ENCODE results near the gene CLCN5.

Gene CLCN5

GRCh38 chrX:49922291-49923241, at the start of gene CLCN5:
Gene CLCN5, plus strand, starts transcription at chrX:49922596. Its CDS starts 2,703 bp downstream, at chrX:49925299.
- FAIRE-seq = peak; percentile 57

DNA sequence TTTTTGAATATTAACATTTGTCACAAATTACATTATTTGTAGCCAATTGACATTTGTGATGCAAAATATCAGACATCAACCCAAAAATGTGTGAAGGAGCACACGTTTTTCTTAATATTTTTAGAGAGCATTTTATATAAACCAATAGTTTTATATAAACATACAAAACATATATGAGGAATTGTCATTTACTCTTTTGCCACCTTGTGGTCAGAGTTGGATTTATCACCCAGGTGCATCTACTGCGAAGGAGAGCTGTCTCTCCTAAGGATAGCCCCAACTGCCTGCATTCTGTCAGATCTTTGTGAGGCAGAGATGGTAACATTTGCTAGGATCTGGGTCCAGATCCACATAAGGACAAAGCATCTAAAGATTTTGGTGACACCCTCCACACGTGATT, 45.6 kb upstream of the CLCN5 start:
- peak; percentile 92 for FAIRE-seq

- FAIRE-seq = no peak
These were observed 44.8 kb upstream of the CLCN5 start for GRCh38 chrX:49877397-49878101.

DNA sequence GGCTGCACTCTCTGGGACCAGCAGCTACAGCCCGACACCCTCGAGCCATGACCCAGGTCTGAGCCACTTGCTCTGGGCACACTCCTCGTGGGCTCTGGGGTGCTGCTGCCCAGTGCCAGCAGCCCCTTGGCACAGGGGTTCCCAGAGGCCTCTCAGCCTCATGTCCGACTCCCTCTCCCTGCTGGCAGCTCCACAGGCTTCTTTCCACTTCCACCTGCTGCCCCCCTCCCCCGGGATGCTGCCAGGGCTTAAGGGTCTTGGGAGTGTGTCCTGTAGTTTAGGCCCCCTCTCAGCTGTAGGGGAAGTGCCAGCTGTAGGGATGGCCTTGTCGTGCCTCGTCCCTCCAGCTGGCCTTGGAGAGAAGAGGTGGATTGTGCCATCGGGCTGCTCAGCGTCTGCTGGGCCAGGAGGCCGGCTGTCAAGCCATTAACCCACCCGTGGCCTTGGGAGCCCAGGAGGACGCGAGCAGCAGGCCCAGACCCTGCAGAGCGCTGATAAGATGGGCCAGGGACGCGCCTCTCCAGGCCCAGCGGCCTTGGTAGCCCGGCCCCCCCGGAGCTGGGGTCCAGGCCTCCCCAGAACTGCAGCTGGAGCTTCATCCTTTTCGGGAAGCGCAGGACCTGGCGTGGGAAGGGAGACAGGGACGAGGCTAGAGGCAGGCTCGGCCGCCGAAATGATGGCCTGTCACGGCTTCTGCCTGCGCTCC, 44.1 kb upstream of the CLCN5 start:
- no peak for FAIRE-seq

- FAIRE-seq = no peak
These were observed 43.4 kb upstream of the CLCN5 start, which contains the start of gene USP27X for GRCh38 chrX:49878834-49879655. Gene USP27X, plus strand, starts transcription at chrX:49879484. Its CDS starts 824 bp downstream, at chrX:49880308.

DNA sequence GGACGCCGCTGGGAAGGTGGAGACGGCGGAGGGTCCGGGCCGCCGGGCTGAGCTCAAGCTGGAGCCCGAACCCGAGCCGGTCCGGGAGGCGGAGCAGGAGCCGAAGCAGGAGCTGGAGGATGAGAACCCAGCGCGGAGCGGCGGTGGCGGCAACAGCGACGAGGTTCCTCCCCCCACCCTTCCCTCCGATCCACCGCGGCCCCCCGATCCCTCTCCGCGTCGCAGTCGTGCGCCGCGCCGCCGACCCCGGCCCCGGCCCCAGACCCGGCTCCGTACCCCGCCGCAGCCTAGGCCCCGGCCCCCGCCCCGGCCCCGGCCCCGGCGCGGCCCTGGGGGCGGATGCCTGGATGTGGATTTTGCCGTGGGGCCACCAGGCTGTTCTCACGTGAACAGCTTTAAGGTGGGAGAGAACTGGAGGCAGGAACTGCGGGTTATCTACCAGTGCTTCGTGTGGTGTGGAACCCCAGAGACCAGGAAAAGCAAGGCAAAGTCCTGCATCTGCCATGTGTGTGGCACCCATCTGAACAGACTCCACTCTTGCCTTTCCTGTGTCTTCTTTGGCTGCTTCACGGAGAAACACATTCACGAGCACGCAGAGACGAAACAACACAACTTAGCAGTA, 42.6 kb upstream of the CLCN5 start:
- no peak for FAIRE-seq

GRCh38 chrX:49880668-49881067, 41.7 kb upstream of the CLCN5 start:
- no peak for FAIRE-seq

DNA sequence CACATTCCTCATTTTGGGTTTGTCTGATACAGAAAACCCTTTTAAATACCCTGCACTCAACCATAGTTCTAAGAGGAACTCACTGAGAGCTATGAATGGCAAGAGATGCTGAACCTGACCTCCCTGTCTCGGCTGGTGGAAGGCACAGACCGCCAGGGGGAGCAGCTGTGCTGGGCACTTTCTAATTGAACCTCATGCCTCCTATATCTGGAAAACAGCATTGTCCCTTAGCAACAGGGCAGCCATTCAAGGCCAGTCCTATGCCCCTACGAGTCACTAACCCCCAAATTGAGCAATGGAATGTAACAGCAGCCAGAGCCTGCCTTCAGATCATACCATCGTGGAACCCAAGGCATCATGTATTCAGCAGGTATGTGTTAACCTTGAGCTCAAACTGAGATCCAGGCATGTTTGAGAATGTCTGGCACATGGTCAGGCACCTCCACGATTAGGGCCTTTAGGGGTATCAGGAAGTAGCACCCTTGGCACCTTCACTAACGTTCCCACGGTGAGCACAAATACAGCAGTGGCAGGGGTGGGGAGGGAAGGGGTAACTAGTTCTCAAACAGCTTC, 38.0 kb upstream of the CLCN5 start:
- FAIRE-seq = peak; percentile 53

- FAIRE-seq = no peak
These were observed 29.9 kb upstream of the CLCN5 start for GRCh38 chrX:49892542-49892941.

DNA sequence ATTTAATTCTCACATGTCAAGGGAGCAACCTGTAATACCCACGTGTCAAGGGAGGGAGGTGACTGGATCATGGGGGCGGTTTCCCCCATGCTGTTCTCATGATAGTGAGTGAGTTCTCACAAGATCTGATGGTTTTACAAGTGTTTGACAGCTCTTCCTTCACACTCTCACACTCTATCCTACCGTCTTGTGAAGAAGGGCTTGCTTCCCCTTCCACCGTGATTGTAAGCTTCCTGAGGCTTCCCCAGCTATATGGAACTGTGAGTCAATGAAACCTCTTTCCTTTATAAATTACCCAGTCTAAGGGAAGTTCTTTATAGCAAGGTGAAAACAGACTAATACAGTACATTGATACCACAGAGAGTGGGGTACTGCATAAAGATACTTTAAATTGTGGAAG, 25.4 kb upstream of the CLCN5 start:
- no peak for FAIRE-seq

DNA sequence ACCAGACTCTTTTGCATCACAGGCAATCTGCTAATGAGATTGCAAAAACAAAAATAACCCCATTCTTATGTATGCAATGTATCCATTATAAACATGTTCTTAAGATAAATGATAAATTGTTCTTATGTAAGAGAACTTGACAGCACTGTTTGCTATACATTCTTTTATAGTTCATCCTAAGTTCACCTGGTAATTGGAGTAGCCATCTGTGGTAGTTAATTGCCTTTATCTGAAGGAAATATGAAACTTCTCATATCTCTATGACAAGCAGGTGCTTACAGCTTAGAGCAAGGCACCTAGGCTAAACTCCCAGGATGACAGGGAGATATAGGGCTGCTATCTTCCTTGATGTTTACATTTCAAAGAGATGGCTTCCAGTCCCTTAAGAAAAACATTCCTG, 21.3 kb upstream of the CLCN5 start:
- no peak for FAIRE-seq

GRCh38 chrX:49910344-49910743, 12.1 kb upstream of the CLCN5 start:
- no peak for FAIRE-seq

DNA sequence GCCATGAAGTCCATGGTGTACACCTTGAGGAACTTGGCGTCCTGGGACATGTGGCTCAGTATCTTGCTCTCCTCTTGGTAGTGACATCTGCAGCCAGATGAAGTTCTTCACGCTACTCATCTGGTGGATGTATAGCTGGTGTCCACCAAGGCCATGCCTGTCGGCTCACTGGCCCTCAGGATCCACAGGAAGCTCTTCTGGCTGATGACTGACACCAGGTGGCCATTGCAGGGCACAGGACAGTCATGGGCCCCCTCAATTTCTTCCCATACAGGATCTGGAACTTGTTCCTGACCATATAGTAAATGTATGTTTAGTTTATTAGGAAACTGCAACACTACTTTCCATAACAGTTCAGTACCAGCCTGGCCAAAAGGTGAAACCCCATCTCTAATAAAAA, 10.3 kb upstream of the CLCN5 start:
- no peak for FAIRE-seq

DNA sequence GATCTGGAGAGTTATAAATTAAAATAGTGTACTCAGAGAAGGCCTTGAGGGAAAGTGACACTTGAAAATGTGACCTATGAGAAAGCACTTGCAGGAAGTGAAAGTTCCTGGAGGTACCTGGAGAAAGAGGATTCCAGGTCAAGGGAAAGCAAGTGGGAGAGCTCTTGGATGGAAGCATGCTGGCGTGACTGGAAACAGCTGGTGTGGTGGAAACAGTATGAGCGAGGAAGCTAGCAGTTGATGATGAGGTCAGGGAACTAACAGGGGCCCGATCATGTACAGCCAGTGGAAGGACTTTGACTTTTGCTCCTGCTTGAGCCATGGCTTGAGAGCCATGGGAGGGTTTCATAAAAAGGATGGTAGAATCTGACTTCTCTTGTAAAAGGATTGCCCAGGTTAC, 9.5 kb upstream of the CLCN5 start:
- no peak for FAIRE-seq

GRCh38 chrX:49915361-49916222, 6.8 kb upstream of the CLCN5 start:
- peak; percentile 90 for FAIRE-seq

DNA sequence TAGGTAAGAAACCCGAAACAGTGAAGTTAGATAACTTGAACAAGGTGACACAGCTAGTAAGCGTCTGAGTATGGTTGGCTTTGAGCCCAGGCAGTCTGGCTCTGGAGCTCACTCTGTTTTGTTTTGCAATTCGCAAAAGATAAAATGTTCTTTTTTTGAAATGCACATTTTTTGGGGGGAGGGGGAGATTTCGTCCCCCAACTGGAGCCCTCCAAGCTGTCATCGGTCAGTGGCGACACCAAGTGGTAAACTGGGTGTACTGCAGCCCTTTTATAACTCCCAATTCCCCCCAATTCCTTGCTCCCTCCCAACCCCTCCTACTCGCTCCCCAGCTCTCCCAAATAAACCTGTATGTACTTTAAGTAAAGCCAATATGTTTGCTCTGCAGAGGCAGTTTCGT, 2.8 kb upstream of the CLCN5 start:
- FAIRE-seq = no peak

GRCh38 chrX:49921109-49921508, 1.3 kb upstream of the CLCN5 start:
- no peak for FAIRE-seq

GRCh38 chrX:49925176-49925575, 2.8 kb downstream of the CLCN5 start:
- FAIRE-seq = no peak

DNA sequence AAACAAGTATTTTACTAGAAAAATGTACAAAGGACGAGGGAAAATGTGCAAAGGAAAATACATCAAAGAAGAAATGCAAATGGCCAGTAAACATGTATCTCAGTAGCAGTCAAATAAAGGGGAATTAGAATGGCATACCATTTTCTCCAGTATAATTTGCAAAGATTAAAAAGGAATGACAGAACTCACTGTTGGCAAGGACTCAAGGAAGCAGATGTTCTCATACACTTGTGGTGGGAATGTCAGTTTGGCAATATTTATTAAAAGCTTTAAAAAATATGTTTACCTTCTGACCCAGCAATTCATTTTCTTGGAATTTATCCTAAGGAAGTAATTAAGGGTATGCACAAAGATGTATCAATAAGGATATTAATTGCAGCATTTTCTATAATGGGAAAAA, 7.6 kb downstream of the CLCN5 start:
- no peak for FAIRE-seq

DNA sequence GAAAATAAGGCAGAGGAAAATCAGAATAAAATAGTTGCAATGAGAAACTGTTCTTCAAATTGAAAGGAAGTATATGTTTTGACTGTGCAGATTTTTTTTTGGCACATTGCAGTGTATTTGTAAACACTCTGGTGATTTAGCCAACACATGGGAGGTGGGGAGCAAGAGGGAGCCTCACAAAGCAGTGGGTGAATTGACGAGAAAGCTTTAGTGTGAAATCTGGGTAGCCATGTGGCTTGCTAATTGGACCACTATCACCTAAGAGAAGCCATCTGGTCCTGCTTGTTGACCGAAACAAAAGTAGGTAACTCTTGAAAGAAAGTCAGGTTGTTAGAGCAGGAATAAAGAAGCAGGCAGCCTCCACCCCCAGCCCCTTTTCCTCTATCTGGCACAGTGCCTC, 10.4 kb downstream of the CLCN5 start:
- FAIRE-seq = no peak

GRCh38 chrX:49934148-49934547, 11.8 kb downstream of the CLCN5 start:
- no peak for FAIRE-seq

Data from A204.1 (cell line).